Type B pancreatic cell (in vitro differentiated cells): Measurements from ENCODE around the gene GJC1. TPM values are rescaled to one million over a fixed set of nuclear protein-coding genes. Genes with fewer than 3 reads are reported as not detected.
A peak's percentile ranks its signal among the peaks of the same experiment; 100 is the strongest.

Experiments
- DNase-seq: peaks from one replicate; pipeline ENCODE4 v3.0.0; 2021; ENCODE audit warnings: mixed read lengths; ENCODE audit not compliant: unreplicated experiment; ENCODE audit errors: extremely low spot score
- H3K27ac Mint-ChIP-seq: 2 replicates; pipeline ENCODE4 v1.8.0; 2021; ENCODE audit warnings: mild to moderate bottlenecking, mixed read lengths
- H3K27me3 Mint-ChIP-seq: 2 replicates; pipeline ENCODE4 v1.8.0; 2021; ENCODE audit warnings: mixed read lengths
- H3K36me3 Mint-ChIP-seq: 2 replicates; pipeline ENCODE4 v1.8.0; 2021; ENCODE audit warnings: mixed read lengths
- H3K4me1 Mint-ChIP-seq: one replicate; pipeline ENCODE4 v1.8.0; 2021; ENCODE audit warnings: mixed read lengths; ENCODE audit not compliant: unreplicated experiment
- H3K4me3 Mint-ChIP-seq: 2 replicates; pipeline ENCODE4 v1.8.0; 2021; ENCODE audit warnings: mild to moderate bottlenecking, mixed read lengths
- H3K9me3 Mint-ChIP-seq: 2 replicates; pipeline ENCODE4 v1.8.0; 2021; ENCODE audit warnings: mixed read lengths
- CTCF ChIP-seq: fragments of 200-600 bp; sonication (generic); conservative IDR thresholded peaks from 2 replicates; pipeline ENCODE4 v1.5.0; 2021; ENCODE audit warnings: antibody characterized with exemption, mild to moderate bottlenecking
- total RNA-seq: library from RNA; stranded (reverse); gene quantifications from 2 replicates; pipeline ENCODE4 v1.2.1, GENCODE V29; 2021; ENCODE audit warnings: low replicate concordance

Gene GJC1
- total RNA-seq, 1 donor from 2014 or later, result 62.6 TPM

DNA sequence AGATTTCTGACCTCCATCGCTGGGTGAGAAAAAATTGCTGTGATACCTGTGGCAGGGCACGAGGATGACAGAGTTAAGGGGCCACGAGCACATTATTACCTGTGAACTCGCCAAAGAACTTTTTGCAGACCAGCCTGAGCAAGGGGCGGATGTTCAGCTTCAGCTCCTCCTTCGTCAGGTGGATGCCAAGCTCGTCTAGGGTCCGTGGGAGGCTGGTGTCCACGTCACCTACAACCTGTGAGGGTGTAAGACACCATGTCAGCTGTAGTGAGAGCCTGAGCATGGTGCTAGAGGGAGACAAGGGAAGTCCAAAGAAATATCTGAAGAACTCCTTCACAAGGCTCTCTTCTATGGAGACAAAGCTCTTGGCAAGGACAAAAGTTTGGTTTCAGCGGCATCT lies 34.7 kb upstream of the GJC1 start:
- no peaks in the 10 kb centered on the region for H3K4me1 Mint-ChIP-seq
- H3K4me3 Mint-ChIP-seq, result no peak overlapping the region
- no peaks in the 10 kb centered on the region for H3K9me3 Mint-ChIP-seq
- no peak overlapping the region for H3K27ac Mint-ChIP-seq
- no peak for DNase-seq
- TF ChIP-seq CTCF, result no peak
- H3K27me3 Mint-ChIP-seq, result no peaks in the 10 kb centered on the region
- peaks cover 23% of the 10 kb centered on the region for H3K36me3 Mint-ChIP-seq

- H3K4me1 Mint-ChIP-seq, result no peaks in the 10 kb centered on the region
- no peak overlapping the region for H3K27ac Mint-ChIP-seq
- no peak for DNase-seq
- no peaks in the 10 kb centered on the region for H3K9me3 Mint-ChIP-seq
- peaks cover 24% of the 10 kb centered on the region for H3K36me3 Mint-ChIP-seq
- H3K4me3 Mint-ChIP-seq, result no peak overlapping the region
- no peaks in the 10 kb centered on the region for H3K27me3 Mint-ChIP-seq
- no peak for TF ChIP-seq CTCF
Measured at GRCh38 chr17:44863061-44863918, 33.2 kb upstream of the GJC1 start.

DNA sequence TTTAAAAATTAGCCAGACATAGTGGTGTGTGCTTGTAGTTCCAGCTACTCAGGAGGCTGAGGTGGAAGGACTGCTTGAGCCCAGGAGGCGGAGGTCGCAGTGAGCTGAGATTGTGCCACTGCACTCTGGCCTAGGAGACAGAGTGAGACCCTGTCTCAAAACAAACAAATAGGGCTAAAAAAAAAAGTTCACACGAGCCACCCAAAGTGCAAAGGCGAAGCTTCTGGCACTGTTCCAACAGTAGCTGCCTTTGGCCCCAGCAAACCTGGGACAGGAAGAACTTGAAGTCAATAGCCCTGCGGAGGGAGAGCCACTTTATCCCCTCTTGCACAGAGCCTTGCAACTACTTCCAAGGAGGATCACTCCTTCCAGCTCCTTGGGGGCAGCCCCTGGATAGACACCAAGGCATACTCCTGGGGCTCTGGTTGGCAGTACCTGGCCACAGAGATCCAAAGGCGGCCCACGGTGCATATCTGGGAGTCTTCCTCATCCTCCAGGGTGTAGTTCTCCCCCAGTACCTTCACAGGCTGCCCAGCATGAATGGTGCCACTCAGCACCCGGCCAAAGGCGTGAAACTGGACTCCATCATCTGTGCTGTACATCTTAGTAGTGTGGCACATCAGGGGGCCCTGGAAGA lies 32.3 kb upstream of the GJC1 start:
- no peak overlapping the region for H3K4me3 Mint-ChIP-seq
- TF ChIP-seq CTCF, result no peak
- peaks cover 24% of the 10 kb centered on the region for H3K36me3 Mint-ChIP-seq
- H3K27ac Mint-ChIP-seq, result no peak overlapping the region
- H3K4me1 Mint-ChIP-seq, result no peaks in the 10 kb centered on the region
- H3K9me3 Mint-ChIP-seq, result no peaks in the 10 kb centered on the region
- no peaks in the 10 kb centered on the region for H3K27me3 Mint-ChIP-seq
- DNase-seq, result no peak

GRCh38 chr17:44859701-44860100 lies 29.6 kb upstream of the GJC1 start:
- peaks cover 33% of the 10 kb centered on the region for H3K36me3 Mint-ChIP-seq
- no peak for TF ChIP-seq CTCF
- peak overlapping the region; percentile 13 for H3K27ac Mint-ChIP-seq
- no peaks in the 10 kb centered on the region for H3K9me3 Mint-ChIP-seq
- no peaks in the 10 kb centered on the region for H3K27me3 Mint-ChIP-seq
- no peak for DNase-seq
- H3K4me3 Mint-ChIP-seq, result no peak overlapping the region
- no peaks in the 10 kb centered on the region for H3K4me1 Mint-ChIP-seq

DNA sequence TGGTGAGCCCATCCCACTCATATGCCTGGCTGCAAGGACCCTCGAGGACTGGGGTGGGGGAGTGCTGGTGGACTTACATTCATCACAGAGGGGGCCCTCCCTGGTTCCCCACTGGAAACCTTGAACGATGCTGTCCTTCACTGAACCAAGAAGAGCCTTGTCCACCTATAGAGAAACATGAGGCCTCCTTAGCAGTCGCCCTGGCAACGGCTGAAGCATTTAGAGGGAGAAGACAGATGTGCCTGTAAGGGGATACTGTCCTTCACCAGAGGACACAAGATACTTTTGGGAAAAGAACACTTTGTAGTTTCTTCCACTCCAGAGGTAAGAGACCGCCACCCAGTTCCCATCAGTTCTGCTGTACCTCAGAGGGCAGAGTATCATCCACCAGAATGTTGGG lies 24.1 kb upstream of the GJC1 start:
- Mint-ChIP-seq H3K36me3 (peaks cover 39% of the 10 kb centered on the region), H3K27ac (no peak overlapping the region)

More for the DNA sequence above, 24.1 kb upstream of the GJC1 start:
- DNase-seq, result no peak
- Mint-ChIP-seq H3K4me1 (no peaks in the 10 kb centered on the region), H3K4me3 (no peak overlapping the region), H3K27me3 (no peaks in the 10 kb centered on the region), H3K9me3 (no peaks in the 10 kb centered on the region)
- TF ChIP-seq CTCF, result no peak
